GM12801 (cell line): Measurements from ENCODE around the gene ALPK3.

Experiments used
- CTCF ChIP-seq: IDR thresholded peaks from one replicate; pipeline ENCODE4 v1.5.1; 2011; ENCODE audit warnings: control low read depth; ENCODE audit not compliant: insufficient read length; ENCODE audit errors: extremely low read depth

The ALPK3 gene

GRCh38 chr15:84862214-84862975 lies 45.2 kb downstream of the ALPK3 start:
- no peak for TF ChIP-seq CTCF

- no peak for TF ChIP-seq CTCF
Observed at GRCh38 chr15:84863565-84864443, 46.6 kb downstream of the ALPK3 start.

- TF ChIP-seq CTCF = no peak
Observed at GRCh38 chr15:84864444-84864795, 47.3 kb downstream of the ALPK3 start.

GRCh38 chr15:84865074-84865569 lies 48.0 kb downstream of the ALPK3 start:
- TF ChIP-seq CTCF = no peak

- TF ChIP-seq CTCF = no peak
Observed at GRCh38 chr15:84868037-84868880, 51.1 kb downstream of the ALPK3 start.

GRCh38 chr15:84869510-84869909 lies 52.4 kb downstream of the ALPK3 start:
- no peak for TF ChIP-seq CTCF

- no peak for TF ChIP-seq CTCF
Observed at GRCh38 chr15:84871428-84871985, 54.4 kb downstream of the ALPK3 start.
